ENCODE results near the gene UNC13C.
"Not testable (repeated sequence)": the region's sequence is repeated elsewhere in the genome, so short reads cannot be mapped to it uniquely, and the experiment has no call there.

UNC13C gene

GRCh38 chr15:53978253-53978906 lies at the start of gene UNC13C:
TSS of gene UNC13C (plus strand) at chr15:53978441. CDS start at chr15:54012904, 34,463 bp downstream.
- no peak for DNase-seq (ENCODE audit: low read depth, low spot score)

- no peak for DNase-seq (ENCODE audit: low read depth, low spot score)
These were observed 42.1 kb upstream of the UNC13C start for GRCh38 chr15:53936137-53936536.

GRCh38 chr15:53937632-53938031 lies 40.6 kb upstream of the UNC13C start:
- DNase-seq (ENCODE audit: low read depth, low spot score), result not testable (repeated sequence)

- DNase-seq (ENCODE audit: low read depth, low spot score), result no peak
These were observed 27.7 kb upstream of the UNC13C start for GRCh38 chr15:53950572-53950971.

- DNase-seq (ENCODE audit: low read depth, low spot score), result no peak
These were observed 22.8 kb upstream of the UNC13C start for GRCh38 chr15:53955396-53955795.

GRCh38 chr15:53962646-53963561 lies 15.3 kb upstream of the UNC13C start:
- no peak for DNase-seq (ENCODE audit: low read depth, low spot score)

GRCh38 chr15:53963801-53964200 lies 14.4 kb upstream of the UNC13C start:
- DNase-seq (ENCODE audit: low read depth, low spot score), result no peak

- DNase-seq (ENCODE audit: low read depth, low spot score), result no peak
These were observed 4.1 kb upstream of the UNC13C start for GRCh38 chr15:53974121-53974520.

- no peak for DNase-seq (ENCODE audit: low read depth, low spot score)
These were observed 3.4 kb upstream of the UNC13C start for GRCh38 chr15:53974813-53975212.

- no peak for DNase-seq (ENCODE audit: low read depth, low spot score)
These were observed 1.3 kb upstream of the UNC13C start for GRCh38 chr15:53976844-53977392.

- no peak for DNase-seq (ENCODE audit: low read depth, low spot score)
These were observed 979 bp downstream of the UNC13C start for GRCh38 chr15:53979051-53979788.

GRCh38 chr15:53980021-53980420 lies 1.8 kb downstream of the UNC13C start:
- DNase-seq (ENCODE audit: low read depth, low spot score), result no peak

- no peak for DNase-seq (ENCODE audit: low read depth, low spot score)
These were observed 3.9 kb downstream of the UNC13C start for GRCh38 chr15:53982071-53982680.

GRCh38 chr15:53982876-53983275 lies 4.6 kb downstream of the UNC13C start:
- no peak for DNase-seq (ENCODE audit: low read depth, low spot score)

- no peak for DNase-seq (ENCODE audit: low read depth, low spot score)
These were observed 6.0 kb downstream of the UNC13C start for GRCh38 chr15:53984221-53984620.

- no peak for DNase-seq (ENCODE audit: low read depth, low spot score)
These were observed 7.3 kb downstream of the UNC13C start for GRCh38 chr15:53985562-53985961.

- no peak for DNase-seq (ENCODE audit: low read depth, low spot score)
These were observed 9.2 kb downstream of the UNC13C start for GRCh38 chr15:53987480-53987879.

- no peak for DNase-seq (ENCODE audit: low read depth, low spot score)
These were observed 29.0 kb downstream of the UNC13C start for GRCh38 chr15:54007256-54007655.

- no peak for DNase-seq (ENCODE audit: low read depth, low spot score)
These were observed 33.4 kb downstream of the UNC13C start for GRCh38 chr15:54011656-54012055.

GRCh38 chr15:54014067-54014655 lies 35.9 kb downstream of the UNC13C start:
- no peak for DNase-seq (ENCODE audit: low read depth, low spot score)

GRCh38 chr15:54017251-54017650 lies 39.0 kb downstream of the UNC13C start:
- no peak for DNase-seq (ENCODE audit: low read depth, low spot score)

All from brain pericyte (primary cell).